Stimulated activated CD8-positive, alpha-beta memory T cell treated with anti-CD3 and anti-CD28 coated beads, Interleukin-2, amount 100 ng/mL, for 48 hours (primary cell): ENCODE data around the gene FAM20A.
"Not testable (repeated sequence)": the region's sequence is repeated elsewhere in the genome, so short reads cannot be mapped to it uniquely, and the experiment has no call there.

Experiments used
- DNase-seq, 2 donors: peaks; one replicate each; pipeline ENCODE4 v3.0.0-alpha.2; 2020; ENCODE audit warnings: low read depth in 2 of 2

FAM20A gene

DNA sequence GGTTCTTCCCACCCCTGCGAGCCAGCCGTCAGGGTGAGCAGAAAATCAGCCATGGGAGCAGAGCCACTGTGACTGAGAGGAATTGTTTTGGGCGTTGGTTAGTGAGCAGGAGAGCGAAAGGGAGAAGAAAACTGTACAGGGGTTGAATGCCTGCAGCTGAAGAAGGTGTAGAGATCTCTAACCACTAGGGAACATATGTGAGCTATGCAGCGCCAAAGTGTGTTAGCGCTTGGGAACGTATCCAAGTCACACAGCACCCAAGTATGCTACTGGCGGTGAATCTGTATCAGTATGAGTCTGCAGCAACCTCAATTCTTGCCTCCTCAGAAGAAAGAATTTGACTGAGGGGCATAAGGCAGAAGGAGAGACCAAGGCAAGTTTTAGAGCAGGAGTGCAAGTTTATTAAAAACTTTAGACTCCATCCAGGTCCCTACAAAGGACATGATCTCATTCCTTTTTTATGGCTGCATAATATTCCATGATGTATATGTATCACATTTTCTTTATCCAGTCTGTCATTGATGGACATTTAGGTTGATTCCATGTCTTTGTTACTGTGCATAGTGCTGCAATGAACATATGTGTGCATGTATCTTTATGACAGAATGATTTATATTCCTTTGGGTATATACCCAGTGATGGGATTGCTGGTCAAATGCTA, 108.6 kb downstream of the FAM20A start:
- not testable (repeated sequence) for DNase-seq

DNA sequence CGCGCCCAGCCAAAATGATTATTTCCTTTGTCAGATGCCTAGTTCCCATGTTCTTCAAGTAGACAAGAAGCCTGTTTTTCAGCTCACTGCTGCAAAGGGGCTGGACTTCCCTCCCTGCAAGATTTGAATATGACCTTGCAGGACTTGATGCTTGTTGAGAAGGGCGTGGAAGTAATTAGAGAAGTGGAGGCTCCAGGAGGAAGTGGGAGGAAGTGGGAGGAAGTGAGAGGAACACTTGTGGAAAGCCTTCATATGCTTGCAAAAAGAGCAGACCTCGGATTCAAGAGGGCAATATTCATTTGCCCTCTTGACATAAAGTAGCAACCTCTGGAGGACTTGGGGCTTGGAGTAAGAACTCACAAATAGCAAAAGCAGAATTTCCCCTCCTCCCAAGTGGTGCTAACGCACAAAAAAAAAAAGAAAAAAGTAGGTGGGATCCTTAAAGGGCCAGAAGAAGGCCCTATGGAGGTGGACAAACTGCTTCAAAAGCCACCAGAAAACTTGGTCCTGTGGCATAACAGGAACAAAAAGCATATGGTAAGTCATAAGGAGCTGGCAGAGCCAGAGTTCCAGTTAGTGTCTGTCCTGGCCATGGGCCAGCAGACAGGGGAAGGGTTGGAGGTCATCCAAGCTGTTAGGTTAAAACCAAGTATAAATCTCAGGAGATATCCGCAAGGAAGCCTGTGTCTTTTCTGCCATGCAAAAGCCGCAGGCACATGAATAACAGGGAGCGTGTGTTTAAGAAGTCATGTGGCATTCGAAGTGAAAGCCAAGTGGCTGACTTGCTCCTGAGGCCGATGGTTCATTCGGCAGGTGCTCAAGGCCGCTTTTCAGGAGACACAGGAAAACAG, 109.6 kb downstream of the FAM20A start:
- no peak for DNase-seq

DNA sequence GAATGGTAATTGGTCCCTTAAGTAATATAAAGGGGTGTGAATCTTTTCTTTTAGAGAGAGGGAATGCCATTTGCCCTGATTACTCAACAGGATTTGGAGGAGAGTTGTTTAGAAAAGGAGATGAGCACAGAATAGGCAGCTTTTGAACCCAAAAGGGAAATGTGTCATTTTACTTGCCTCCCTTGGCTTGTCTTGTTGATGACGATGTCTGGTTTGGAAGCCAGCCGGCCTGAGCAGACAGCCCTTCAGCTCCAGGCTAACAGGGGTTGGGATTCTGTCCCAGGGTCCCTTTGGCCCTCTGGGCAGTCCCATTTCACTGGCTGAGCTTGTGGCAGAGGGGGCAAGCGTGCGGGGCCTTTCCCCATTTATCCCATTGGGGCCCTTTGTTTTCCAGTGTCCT, 111.2 kb downstream of the FAM20A start:
- DNase-seq: no peak
